ENCODE measurements around the gene BACE1-AS.

GRCh38 chr11:117333917-117334316 is 42.8 kb downstream of the BACE1-AS start:
- TF ChIP-seq CTCF (IDR thresholded peaks at IDR 0.05) (no peak), POLR2A (IDR thresholded peaks at IDR 0.05) (no peak)
